ENCODE results near the gene PLA2G4F. TPM values are rescaled to one million over a fixed set of nuclear protein-coding genes. Genes with fewer than 3 reads are reported as not detected.

The PLA2G4F gene
- total RNA-seq, 2 donors from 2014 or later: 1.6 to 2.0 TPM

DNA sequence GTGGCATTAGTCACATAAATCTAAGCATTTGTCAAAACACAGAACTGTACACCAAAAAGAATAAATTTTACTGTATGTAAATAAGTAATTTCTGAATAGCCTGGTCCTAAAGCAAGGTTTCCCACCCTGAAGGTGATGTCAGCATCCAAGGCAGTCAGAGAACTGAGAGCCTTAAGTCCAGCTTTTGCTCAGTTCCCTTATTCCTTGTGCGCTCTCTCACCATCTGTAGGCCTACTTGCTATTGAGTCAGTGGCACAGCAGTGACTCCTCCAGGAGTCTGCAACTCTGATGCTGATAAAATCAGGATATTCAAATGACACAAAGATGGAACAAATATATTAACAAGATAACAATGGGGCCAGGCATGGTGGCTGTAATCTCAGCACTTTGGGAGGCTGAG, 29.4 kb upstream of the PLA2G4F start:
- H3K27me3 ChIP-seq: no peaks in the 10 kb centered on the region
- TF ChIP-seq CTCF (IDR thresholded peaks at IDR 0.05) (no peak), POLR2A (IDR thresholded peaks at IDR 0.05) (no peak)
- WGBS, 2 donors: 89 to 92% methylated on average over 1 of the region's 1 CpG
- DNase-seq (no peak), ATAC-seq (no peak)
- no peaks in the 10 kb centered on the region for H3K4me1 ChIP-seq
- H3K4me3 ChIP-seq: no peak overlapping the region
- intact Hi-C loops (cut with DNase I): no loop called here
- no peaks in the 10 kb centered on the region for H3K9me3 ChIP-seq
- peaks cover 12 to 43% of the 10 kb centered on the region in 2 donors for H3K36me3 ChIP-seq (replicated peaks in 1 of 2; ENCODE audit: insufficient read depth in 1 of 2, low read depth in 2 of 2)
- no peak overlapping the region for H3K27ac ChIP-seq

DNA sequence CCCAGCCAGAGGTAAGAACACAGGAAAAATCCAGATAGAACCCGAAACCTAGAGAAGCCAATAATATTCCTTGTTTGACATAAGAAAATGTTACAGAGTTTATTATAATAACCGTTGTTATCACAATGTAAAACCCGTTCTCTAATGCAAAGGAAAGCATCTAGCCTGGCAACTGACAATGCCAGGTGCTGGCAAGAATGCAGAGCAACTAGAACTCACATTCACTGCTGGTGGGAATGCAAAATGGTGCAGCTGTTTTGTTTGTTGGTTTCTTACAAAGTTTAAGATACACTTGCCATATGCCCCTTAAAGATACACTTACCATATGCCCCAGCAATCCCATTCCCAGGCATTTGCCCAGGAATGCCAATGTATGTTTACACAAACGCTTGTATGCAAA, 28.3 kb upstream of the PLA2G4F start:
- Histone ChIP-seq H3K27me3 (no peaks in the 10 kb centered on the region), H3K36me3 (replicated peaks in 1 of 2; ENCODE audit: insufficient read depth in 1 of 2, low read depth in 2 of 2) (peaks cover 12 to 38% of the 10 kb centered on the region in 2 donors), H3K4me1 (no peaks in the 10 kb centered on the region), H3K4me3 (no peak overlapping the region), H3K9me3 (no peaks in the 10 kb centered on the region), H3K27ac (no peak overlapping the region)
- no peak for TF ChIP-seq POLR2A (IDR thresholded peaks at IDR 0.05)
- no peak for TF ChIP-seq CTCF (IDR thresholded peaks at IDR 0.05)
- intact Hi-C loops (cut with DNase I): no loop called here
- DNase-seq (no peak), ATAC-seq (no peak)
- 91 to 95% methylated on average over 4 of the region's 4 CpGs for WGBS, 2 donors

DNA sequence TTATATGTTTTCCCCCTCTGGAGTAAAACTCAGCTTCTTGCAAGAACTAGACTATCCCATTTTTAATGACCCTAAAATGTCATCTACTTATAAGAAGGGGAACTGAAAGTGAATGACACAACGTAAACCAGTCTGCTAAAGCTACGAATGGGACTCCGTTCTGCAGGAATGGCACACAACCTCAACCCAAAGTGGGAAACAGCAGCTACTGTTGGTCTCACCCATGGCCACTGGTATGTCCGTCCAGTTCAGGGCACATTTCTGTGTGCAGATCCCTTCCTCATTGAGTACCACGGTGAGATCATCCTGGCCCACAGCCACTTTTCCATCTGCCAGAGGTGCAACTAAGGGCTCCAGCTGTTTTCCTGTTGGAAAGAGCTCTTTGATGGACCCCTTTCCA, 27.9 kb upstream of the PLA2G4F start:
- no peaks in the 10 kb centered on the region for H3K4me1 ChIP-seq
- H3K4me3 ChIP-seq: no peak overlapping the region
- no peaks in the 10 kb centered on the region for H3K27me3 ChIP-seq
- H3K9me3 ChIP-seq: no peaks in the 10 kb centered on the region
- no peak for ATAC-seq
- H3K27ac ChIP-seq: no peak overlapping the region
- WGBS, 2 donors: 72 to 76% methylated on average over 5 of the region's 5 CpGs
- DNase-seq: peak in 1 of 4 donors; percentile 50
- peaks cover 12 to 38% of the 10 kb centered on the region in 2 donors for H3K36me3 ChIP-seq (replicated peaks in 1 of 2; ENCODE audit: insufficient read depth in 1 of 2, low read depth in 2 of 2)
- intact Hi-C loops (cut with DNase I): no loop called here
- TF ChIP-seq POLR2A (IDR thresholded peaks at IDR 0.05) (no peak), CTCF (IDR thresholded peaks at IDR 0.05) (no peak)

- ATAC-seq: no peak
- 81 to 89% methylated on average over 6 of the region's 6 CpGs for WGBS, 2 donors
- DNase-seq: peak in 1 of 4 donors; percentile 46
- intact Hi-C loops (cut with DNase I): no loop called here
- Histone ChIP-seq H3K9me3 (no peaks in the 10 kb centered on the region), H3K27ac (peak overlapping the region in 1 of 4 donors; percentile 22), H3K4me3 (no peak overlapping the region), H3K4me1 (no peaks in the 10 kb centered on the region), H3K27me3 (no peaks in the 10 kb centered on the region), H3K36me3 (replicated peaks in 1 of 2; ENCODE audit: insufficient read depth in 1 of 2, low read depth in 2 of 2) (peaks cover 19 to 37% of the 10 kb centered on the region in 2 donors)
- TF ChIP-seq POLR2A (IDR thresholded peaks at IDR 0.05): no peak
- no peak for TF ChIP-seq CTCF (IDR thresholded peaks at IDR 0.05)
Measured at GRCh38 chr15:42182961-42183360, 26.5 kb upstream of the PLA2G4F start.

- no peak for TF ChIP-seq CTCF (IDR thresholded peaks at IDR 0.05)
- TF ChIP-seq POLR2A (IDR thresholded peaks at IDR 0.05): no peak
- DNase-seq (no peak), ATAC-seq (no peak)
- H3K4me3 ChIP-seq: no peak overlapping the region
- intact Hi-C loops (cut with DNase I): no loop called here
- no peaks in the 10 kb centered on the region for H3K27me3 ChIP-seq
- H3K27ac ChIP-seq: peak overlapping the region in 1 of 4 donors; percentile 22
- 84 to 87% methylated on average over 6 of the region's 6 CpGs for WGBS, 2 donors
- peaks cover 19 to 37% of the 10 kb centered on the region in 2 donors for H3K36me3 ChIP-seq (replicated peaks in 1 of 2; ENCODE audit: insufficient read depth in 1 of 2, low read depth in 2 of 2)
- H3K9me3 ChIP-seq: no peaks in the 10 kb centered on the region
- no peaks in the 10 kb centered on the region for H3K4me1 ChIP-seq
Measured at GRCh38 chr15:42182328-42182886, 26.0 kb upstream of the PLA2G4F start.

Measured in body of pancreas (tissue), 4 donors.